Measurements from ENCODE around the gene MTHFS.

The MTHFS gene

DNA sequence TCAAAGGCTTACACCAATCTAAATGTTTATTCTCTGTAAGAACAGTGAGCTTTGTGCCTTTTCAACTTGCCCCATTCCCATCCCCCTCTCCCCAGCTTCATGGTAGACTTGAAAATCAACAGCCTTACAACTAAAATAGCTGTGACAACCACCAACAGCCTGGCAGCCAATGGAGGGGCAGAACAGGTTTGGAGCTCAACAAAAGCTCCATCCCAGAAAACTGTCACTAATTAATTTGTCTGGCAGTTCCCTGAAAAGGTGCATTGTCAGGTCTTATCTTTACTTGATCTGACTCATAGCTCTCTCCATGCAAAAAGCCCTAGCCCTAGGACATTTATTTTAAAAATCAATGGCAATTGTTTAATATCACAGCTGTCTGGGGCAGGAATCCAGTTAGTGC lies 22.6 kb downstream of the MTHFS start:
- no peak for DNase-seq

DNA sequence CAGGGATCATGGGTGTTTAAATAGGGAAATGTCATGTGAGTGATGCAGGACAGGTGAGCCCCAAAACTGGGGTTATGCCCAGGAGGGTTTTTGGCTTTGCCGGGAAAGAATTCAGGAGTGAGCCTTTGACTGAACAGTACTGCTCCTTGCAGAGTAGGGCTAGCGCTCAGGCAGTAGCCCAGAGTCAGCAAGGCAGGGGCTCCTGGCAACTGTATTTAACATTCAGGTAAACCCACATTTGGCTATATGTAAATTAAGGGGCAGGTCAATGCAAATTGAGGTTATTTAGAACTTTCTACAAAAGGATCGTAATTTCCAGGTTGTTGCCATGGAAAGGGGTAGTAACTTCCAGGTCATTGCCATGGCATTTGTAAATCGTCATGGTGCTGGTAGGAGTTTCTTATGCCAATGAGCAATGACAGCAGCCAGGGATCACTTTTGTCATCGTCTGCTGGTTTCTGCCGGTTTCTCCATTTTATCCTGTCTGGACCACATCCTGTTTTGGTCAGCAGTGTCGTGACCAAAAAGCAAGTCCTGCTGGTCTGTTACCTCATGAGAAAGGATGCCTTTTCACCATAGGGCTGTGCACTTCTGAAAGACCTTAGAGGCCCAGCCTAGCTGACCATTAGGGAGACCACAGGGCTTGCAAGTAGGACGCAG lies 24.3 kb downstream of the MTHFS start:
- DNase-seq: peak; percentile 31

DNA sequence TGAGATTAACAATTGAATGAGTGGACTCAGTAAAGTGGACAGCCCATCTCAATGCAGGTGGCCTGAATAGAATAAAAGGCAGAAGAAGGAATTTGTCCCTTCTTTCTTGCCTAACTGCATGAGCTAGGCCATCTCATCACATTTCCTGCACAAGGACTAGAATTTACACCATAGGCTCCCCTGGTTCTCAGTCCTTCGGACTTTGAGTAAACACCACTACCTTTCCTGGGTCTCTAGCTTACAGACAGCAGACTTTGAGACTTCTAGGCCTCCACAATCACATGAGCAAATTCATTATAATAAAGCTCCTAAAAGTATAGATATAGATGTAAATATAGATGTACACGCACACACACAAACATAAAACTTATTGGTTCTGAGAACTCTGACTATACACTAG lies 28.3 kb downstream of the MTHFS start:
- DNase-seq: no peak

DNA sequence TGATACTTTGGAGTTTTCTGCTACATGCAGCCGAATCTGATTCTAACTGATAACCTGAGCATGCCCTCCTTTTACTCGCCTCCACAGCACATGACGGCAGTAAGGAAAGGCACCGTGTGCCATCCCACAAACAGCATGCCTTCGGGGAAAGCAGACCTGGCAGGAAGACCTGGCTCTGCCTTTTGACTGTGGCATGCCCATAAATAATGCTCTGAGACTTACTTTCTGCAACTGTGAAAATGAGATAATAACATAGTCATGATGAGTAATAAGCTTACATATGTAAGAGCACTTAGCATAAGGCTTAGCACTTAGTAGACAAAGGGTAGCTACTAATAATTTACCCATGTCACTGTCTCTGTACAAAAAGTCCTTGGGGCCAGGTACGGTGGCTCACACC lies 32.9 kb downstream of the MTHFS start:
- no peak for DNase-seq

DNA sequence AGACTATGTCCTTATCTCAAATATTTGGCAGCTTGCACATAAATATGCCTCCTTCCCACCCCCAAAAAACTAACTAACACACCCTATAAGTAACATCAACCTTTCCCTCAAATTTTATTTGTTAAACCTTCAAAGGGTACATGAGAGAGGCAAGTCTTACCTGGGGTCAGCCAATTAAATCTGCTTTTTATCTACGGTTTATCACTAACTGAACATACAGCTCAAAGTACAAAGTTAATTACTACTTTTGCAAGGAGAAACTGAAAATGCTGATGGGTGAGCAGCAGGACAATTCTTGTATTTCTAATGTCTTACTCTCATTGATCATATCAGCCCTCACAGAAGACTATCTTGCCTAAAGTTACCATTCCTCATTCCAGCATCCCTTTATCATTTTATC lies 34.6 kb downstream of the MTHFS start:
- no peak for DNase-seq

DNA sequence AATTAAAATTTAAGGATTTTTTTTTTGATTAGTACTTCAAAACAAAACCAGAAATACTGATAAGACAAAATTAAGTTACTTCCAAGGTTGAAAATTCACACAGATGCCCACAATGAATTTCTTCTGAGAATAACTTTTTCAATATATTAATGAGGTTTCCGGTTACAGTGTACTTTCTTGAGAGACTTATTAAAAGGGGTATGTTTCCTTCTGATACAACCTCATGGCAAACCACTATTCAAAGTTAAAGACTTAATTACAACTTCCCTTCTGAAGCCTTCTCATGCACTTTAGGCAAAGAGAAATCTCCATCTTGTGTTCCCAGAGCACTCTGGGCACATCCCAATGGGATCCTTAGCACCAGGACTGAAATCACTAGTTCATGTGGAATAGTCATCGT lies 36.2 kb downstream of the MTHFS start:
- DNase-seq: no peak

DNA sequence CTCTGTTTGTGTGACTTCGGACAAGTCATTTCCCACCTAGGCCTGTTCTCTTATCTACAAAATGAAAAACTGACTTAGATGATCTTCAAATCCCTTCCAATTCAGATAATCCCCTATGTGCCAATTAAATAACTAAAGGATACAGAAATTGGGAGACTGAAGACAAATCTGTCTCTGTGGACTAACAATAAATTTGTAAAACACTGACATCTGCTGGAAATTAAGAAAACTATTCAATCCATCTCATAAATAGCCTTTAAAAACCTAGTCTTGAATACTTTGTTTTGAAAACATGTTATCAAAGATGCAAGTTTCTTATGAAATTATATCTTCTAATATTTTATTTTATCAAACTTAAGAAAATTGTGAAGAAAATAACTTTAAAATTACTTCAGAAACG lies 38.3 kb downstream of the MTHFS start:
- DNase-seq: no peak

DNA sequence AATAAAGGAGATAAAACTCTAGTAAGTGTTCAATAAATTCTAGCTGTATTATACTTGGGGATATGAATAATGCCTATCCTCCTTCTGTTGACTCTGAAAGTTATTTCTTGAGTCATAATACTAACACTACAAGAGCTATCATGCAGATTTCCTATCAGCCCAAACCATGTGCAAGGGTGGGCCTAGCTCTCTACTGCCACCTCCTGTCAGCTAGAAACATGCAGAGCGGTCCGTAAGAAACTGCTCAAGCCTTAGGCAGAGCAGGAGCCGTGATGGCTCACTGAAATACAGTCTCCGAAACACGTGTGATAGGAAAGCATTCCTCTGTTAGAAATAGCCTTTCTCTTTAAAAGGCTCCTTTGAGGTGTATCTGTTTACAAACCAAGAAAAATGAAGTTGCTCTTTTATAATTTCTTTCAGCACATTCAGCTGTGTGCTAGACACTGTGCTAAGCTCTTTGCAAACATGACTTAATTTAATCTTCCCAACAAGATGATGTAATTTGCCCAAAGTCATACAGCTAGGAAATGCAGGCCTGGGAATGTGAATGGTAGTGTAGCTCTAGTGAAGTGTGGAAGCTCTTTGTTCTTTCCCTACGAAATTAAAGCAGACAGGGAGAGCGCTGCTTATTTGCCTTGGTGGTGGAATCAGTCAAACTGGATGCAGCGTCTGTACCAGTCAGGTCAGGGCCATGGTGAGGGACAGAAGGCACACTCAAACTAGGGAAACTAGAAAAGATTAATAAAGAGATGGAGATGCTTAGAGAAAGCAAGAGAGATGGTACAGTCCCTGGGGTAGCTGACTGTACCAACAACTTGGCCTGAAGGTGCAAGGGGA lies 43.1 kb downstream of the MTHFS start:
- peak; percentile 53 for DNase-seq

DNA sequence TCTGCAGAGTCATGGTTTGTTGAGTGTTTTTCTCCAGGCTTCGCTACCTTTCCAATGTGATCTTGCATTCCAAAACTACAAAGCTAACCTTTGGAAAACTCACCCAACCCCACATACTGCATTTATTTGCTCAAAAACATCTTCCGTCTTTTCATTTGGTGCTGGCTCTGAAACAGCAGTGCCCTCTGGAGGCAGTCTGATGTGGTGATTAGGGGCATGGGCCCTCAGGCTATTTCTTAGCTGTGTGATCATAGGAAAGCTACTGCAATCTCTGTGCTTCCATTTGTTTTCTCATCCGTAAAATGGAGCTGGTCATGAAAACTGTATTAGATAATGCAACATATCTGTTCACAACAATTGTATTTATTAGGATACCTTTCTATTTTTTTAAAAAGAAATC lies 47.0 kb downstream of the MTHFS start:
- DNase-seq: no peak

DNA sequence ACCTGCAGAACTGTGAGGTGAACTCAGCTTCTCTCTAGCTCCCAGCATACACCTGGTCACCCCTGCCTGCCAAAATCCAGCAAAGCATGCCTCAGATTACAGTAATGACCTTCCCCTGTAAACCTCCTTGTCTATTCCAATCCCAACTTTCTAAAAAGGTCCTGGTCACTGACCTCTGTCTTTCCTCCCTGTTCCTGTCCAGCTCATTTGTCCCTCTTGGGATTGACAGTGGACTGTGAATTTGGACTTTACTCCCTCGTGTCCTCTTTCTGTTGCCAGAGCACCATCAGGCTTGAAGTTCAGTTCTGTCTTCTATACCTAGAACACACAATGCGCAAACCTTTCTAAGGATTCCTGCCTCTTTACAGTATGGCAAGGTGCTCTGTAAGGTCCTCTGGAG lies 50.3 kb downstream of the MTHFS start:
- no peak for DNase-seq

DNA sequence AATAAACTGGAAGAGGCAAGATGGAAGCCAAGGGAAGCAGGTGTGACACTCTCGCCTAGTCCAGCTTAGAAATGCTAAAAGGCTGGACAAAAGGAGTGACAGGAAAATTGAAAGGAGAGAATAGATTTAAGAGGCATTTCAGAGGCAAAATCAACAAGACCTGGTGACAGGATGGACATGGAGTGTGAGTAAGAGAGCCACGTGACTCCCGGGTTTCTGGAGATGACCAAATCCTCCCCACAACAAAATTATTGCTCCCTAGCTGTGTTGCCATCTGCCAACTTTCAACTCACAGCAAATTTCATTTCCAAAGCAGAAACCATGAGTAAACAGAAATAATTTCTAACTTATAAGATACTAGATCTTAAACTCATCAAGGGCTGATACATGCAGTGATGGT lies 52.6 kb downstream of the MTHFS start:
- no peak for DNase-seq

DNA sequence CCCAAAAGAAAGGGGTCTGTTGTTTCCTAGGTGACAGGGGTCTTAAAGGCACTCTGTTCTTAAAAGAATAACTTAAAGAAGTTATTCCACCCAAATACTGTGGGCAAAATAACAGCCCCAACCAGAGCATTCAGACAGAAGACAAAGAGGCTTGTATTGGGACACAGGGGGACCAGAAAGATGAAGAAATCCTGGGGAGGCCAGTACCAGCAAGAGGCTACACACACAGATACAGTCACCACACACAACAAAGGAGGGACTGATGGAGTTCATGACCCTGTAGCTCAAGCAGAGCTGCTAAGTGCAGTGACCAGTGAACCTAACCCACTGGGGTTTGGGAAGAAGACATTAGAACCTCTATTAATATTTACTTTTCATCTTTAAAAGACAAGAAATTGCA lies 59.0 kb downstream of the MTHFS start:
- no peak for DNase-seq

DNA sequence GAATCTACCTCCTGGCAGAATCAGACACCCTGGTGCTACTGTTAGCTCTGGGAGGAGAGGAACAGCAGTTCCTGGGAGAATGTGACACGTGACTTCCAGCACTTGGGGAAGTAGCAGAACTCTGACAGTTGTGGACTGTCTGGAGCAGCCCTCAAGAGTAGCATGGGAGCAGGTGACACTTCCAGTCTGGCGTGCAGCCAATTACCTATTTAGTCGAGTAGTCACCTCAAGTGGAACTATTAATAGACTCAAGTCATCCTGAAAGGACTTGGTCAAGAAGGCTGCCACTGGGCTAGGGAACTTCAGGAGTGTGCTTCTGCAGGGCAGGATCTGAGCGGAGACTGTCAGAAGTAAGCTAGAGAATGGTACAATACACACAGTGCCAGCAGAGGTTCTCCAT lies 62.3 kb downstream of the MTHFS start:
- no peak for DNase-seq

DNA sequence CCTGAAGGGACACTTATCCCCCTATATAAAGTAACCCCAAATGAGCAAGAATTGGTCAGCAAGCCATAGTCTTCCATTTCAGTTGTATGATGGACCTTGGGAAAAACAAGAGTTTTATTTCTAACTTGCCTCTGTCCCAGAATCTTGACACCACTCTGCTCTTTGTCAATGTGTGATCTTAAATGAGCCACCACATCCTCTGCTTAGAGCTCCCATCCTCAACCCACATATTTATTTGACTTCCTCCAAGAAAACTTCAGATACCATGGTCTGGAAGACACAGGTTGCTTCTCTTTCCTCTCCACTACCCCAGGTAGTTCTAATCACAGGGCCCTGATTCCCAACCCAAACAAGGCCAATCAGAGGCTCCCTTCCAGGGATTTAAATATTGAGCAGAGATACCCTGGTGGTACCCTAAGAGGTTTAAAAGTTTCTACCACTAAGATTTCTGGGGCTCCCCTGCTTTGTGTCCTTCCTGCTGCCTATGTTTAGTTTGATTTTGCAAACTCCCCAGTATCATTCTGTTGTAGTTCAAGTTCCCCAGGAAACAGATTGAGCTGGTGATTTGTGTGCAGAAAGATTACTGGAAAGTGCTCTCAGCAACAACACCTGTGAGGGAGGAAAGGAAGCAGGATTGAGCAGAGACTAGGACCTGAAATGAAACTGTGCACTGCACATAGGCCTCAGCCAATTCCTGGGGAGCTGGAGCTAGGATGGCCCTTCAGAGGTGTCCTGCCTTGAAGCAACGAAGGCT lies 64.3 kb downstream of the MTHFS start:
- no peak for DNase-seq

DNA sequence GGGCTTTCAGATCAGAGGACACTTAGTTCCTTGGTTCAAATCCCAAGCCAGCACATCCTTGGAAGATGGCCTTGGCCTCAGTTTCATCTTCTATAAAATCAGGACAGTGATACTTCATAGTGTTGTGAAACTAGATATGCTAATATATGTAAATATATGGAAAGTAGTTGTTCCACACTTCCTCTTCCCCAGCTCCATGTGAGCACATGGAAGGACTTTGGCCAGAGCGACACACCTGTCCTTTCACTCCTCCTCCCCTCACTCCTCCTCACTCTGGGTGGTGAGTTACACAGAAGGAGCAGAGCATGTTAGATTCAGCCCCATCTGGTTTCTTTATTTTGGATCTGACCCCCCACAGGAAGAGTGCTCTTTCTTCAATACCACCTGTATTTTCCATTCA lies 65.2 kb downstream of the MTHFS start:
- DNase-seq: no peak

DNA sequence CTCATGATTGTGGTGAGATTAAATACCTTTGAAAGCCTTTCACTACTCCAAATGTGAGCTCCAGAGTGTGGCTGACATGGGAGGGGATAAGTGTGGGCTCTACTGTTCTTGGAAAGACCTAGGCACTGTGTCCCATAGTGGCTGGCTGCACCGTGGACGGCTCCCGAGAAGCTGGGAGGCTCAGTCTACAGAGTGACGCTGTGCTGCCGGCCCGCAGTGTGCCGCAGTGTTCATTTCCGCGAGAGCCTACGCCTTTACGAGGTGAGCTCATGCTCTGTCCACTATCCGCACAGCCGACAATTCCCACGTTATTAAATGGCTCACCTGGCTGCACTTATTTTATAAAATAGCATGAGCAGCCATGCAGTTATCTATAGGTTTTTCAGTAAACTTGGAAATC lies 66.9 kb downstream of the MTHFS start:
- no peak for DNase-seq

DNA sequence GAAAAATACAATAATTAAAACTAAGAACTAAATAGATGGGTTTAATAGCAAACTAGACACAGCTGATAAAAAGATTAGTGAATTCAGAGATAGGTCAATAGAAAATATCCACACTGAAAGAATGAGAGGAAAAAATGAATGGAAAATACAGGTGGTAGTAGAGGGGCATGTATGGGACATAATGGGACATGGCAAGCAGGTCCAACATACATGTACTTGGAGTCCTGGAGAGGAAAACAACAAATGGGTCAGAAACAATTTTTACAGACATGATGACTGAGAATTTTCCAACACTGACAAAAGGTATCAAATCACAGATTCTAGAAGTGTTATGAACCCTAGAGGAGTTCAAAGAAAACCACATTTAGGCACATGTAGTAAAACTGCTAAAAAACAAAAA lies 68.4 kb downstream of the MTHFS start:
- DNase-seq: no peak

DNA sequence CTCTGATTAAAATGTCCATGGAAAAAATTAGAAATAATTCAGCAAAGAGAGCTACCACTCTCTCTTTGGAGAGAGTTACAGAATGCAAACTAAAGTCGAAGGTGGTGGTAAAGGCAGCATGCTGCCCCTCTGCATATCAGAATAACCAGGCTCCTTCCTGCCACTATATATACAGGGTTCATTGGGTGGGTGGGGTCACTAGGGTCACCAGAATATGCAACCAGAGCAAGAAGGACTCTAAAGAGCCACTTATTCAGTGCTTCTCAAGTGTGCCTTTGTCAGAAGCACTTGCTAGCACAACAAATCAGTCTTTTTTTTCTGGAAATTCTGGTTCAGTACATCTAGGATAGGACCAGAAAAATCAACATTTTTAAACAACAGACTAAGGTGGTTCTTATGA lies 70.0 kb downstream of the MTHFS start:
- no peak for DNase-seq

DNA sequence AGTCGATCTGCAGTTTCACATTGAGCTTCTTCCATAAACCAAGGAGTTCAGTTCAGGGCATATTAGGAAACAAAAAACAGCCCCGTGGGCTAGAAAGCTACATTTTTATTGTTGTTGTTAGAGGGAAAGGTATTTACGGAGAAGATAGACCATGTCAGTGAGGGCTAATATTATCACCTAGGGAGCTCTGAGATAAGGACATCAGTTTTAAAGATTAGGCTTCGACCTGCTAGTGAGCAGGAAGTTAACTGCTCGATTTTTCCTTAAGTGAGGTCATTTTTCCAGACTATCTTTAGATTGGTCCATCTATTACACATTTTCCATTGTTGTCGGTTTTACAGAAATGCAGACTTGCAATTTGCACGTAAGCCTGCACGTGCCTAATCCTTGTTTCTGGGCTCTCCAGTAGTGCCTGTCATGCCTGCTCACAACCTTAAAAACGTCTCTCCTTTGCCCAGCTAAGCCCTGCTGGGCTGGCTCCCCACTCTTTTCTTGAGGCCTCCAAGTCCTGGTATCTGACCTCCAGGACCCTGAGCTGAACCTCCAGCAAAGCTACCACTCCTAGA lies 72.6 kb downstream of the MTHFS start:
- no peak for DNase-seq

DNA sequence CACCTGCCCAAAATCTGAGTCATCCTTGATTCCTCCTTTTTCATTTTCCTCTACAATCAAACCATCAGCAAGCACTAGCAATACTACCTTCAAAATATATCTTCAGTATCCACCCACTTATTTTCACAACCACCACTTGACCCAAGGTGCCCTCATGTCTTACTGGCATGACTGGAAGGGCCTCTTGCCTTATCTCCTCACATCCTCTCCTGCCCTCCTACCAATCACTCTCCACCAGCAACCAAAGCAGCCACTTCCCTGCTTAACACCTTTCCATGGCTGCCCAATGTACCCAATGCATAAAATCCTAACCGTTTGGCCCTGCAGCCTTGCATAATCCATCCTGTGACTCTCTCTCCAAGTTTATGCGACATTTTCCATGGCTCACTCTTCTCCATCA lies 76.0 kb downstream of the MTHFS start:
- DNase-seq: no peak

DNA sequence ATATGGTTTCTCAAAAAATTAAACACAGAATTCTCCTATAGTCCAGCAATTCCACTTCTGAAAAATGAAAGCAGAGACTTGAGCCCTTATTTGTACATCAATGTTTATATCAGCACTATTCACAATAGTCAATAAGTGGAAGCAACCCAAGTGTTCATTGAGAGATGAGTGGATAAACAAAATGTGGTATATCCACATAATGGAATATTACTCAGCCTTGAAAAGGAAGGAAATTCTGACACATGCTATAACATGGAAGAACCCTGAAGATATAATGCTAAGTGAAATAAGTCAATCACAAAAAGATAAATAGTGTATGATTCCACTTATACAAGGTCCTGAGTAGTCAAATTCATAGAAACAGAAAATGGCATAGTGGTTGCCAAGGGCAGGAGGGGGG lies 76.6 kb downstream of the MTHFS start:
- DNase-seq: no peak

DNA sequence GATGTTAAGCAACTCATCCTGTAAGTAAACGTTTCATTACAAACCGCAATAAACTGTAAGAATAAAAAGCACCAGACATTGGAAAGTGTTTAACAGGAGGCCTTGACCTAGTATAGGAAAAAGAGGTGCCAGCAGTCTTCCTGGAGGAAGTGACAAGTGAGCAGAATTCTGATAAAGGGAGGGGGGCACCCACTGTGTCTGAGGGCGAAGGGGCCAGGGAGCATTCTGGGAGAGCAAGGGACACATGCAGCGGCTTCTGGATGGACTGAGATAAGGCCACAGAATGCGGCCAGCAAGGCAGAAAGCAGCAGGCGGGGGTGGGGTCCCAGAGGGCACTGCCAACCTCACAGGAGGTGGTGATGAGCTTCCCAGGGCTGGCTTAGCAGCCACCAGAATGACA lies 80.2 kb downstream of the MTHFS start:
- DNase-seq: no peak

DNA sequence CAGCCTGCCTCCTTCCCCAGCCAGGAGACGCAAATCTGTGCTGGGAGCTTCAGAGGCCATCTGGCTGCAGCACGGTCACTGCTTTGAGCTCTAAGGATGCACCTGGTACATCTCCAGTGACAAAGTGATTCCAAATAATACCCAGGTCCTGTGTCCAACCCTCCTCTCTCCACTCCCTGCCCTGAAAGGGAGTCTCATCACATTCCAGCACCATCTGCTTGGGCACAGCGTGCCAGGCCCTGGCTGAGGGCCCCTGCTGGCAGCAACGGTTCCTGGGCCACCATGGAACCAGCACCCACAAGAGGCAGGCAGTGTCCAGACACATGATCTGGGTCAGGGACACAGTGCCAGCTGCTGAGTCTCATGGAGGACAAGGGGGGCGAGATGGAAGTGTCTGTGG lies 81.3 kb downstream of the MTHFS start:
- DNase-seq: no peak

DNA sequence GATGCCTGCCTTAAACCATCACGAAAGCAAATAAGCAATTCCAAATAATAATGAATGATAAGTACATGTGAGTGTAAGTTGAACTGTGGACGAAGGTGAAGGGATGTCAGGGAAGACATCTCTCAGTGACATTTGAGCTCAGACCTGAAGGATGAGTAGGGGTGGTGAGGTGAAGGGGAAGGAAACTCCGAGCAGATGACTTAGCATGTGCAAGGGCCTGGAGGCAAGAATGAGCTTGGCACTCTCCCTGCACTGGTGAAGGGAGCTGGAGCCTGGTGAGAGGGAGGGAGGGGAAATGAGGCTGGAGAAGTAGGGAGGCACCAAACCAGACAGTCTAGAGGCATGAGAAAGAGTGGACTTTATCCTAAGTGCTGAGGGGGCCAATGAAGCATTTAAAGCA lies 84.3 kb downstream of the MTHFS start:
- no peak for DNase-seq

Data from activated gamma-delta T cell treated with Interleukin-2 at 50 U/mL for 16 hours (primary cell).